H1 (cell line): Measurements from ENCODE around the gene PAX6. TPM values are rescaled to one million over a fixed set of nuclear protein-coding genes. Genes with fewer than 3 reads are reported as not detected.

Experiments
- CTCF ChIA-PET: fragments of 300-600 bp; sonication (Branson Sonifier 250); formaldehyde crosslinking; loops from one replicate; lab custom pipeline; 2021; ENCODE audit not compliant: partially characterized antibody; lab: Charles Lee
- POLR2A ChIA-PET: fragments of 300-600 bp; sonication (Branson Sonifier 250); formaldehyde crosslinking; loops from one replicate; lab custom pipeline; 2021; ENCODE audit warnings: inconsistent platforms; ENCODE audit not compliant: partially characterized antibody; lab: Charles Lee
- DNase-seq, 2 experiments: peaks; one replicate each; pipeline versions ENCODE4 v3.0.0 to v3.0.0-alpha.2; 2010 to 2022; ENCODE audit warnings: low spot score in 2 of 2, low read depth in 1 of 2, mixed read lengths in 1 of 2
- FAIRE-seq: peaks from 2 replicates; lab custom pipeline; 2011; peaks lifted over from hg19 to GRCh38; lab: Jason Lieb, UNC
- H2AFZ ChIP-seq: 2 replicates; pipeline ENCODE4 v1.8.1; 2012; ENCODE audit warnings: low read length, inconsistent platforms
- H2AK5ac ChIP-seq: 2 replicates; pipeline ENCODE4 v1.6.1; 2013; ENCODE audit warnings: low read depth, low read length
- H2BK120ac ChIP-seq: replicated peaks from 2 replicates; pipeline ENCODE3; 2013; ENCODE audit warnings: low read depth, low read length, inconsistent platforms
- H2BK12ac ChIP-seq: 2 replicates; pipeline ENCODE4 v1.6.1; 2013; ENCODE audit warnings: low read depth, low read length
- H2BK15ac ChIP-seq: 2 replicates; pipeline ENCODE4 v1.6.1; 2013; ENCODE audit warnings: low read length
- H2BK20ac ChIP-seq: 2 replicates; pipeline ENCODE4 v1.6.1; 2013; ENCODE audit warnings: low read length
- H2BK5ac ChIP-seq: 2 replicates; pipeline ENCODE4 v1.6.1; 2013; ENCODE audit warnings: low read depth, low read length
- H3K14ac ChIP-seq: 2 replicates; pipeline ENCODE4 v1.6.1; 2013; ENCODE audit warnings: inconsistent platforms; ENCODE audit not compliant: insufficient read length
- H3K18ac ChIP-seq: 2 replicates; pipeline ENCODE4 v1.6.1; 2013; ENCODE audit warnings: low read length; ENCODE audit errors: extremely low read depth
- H3K23ac ChIP-seq: 2 replicates; pipeline ENCODE4 v1.6.1; 2013; ENCODE audit warnings: inconsistent platforms; ENCODE audit not compliant: insufficient read length
- H3K23me2 ChIP-seq: 2 replicates; pipeline ENCODE4 v1.6.1; 2013; ENCODE audit warnings: low read depth, low read length
- H3K27ac ChIP-seq: 2 replicates; pipeline ENCODE4 v1.6.1; 2011; ENCODE audit warnings: low read depth, low read length, inconsistent platforms
- H3K27me3 ChIP-seq, 4 experiments: replicated peaks in 1 of 4; 1 replicate in 1 of 4; 2 replicates in 3 of 4; pipeline versions ENCODE4 v1.6.1 to v1.8.1; 2011 to 2013; ENCODE audit warnings: low read length in 3 of 4, mild to moderate bottlenecking in 3 of 4, inconsistent platforms in 2 of 4, mixed read lengths in 2 of 4, moderate library complexity in 1 of 4; ENCODE audit not compliant: control insufficient read depth in 3 of 4, insufficient read depth in 3 of 4; ENCODE audit errors: extremely low read depth in 1 of 4
- H3K36me3 ChIP-seq, 4 experiments: 2 replicates each; pipeline versions ENCODE4 v1.6.1 to v1.8.1; 2011 to 2013; ENCODE audit warnings: mild to moderate bottlenecking in 4 of 4, low read length in 3 of 4, moderate library complexity in 2 of 4, control low read depth in 1 of 4, inconsistent platforms in 1 of 4; ENCODE audit not compliant: insufficient read depth in 4 of 4, control insufficient read depth in 2 of 4
- H3K4ac ChIP-seq: replicated peaks from 2 replicates; pipeline ENCODE3; 2013; ENCODE audit warnings: low read length, low read depth, mixed read lengths, inconsistent platforms; ENCODE audit not compliant: insufficient read length
- H3K4me1 ChIP-seq, 4 experiments: replicated peaks in 1 of 4; 1 replicate in 1 of 4; 2 replicates in 3 of 4; pipeline versions ENCODE4 v1.6.1 to v1.8.1; 2011 to 2013; ENCODE audit warnings: low read length in 3 of 4, inconsistent platforms in 2 of 4, mixed read lengths in 1 of 4; ENCODE audit not compliant: insufficient read depth in 4 of 4, control insufficient read depth in 3 of 4
- H3K4me2 ChIP-seq, 2 experiments: 2 replicates each; pipeline versions ENCODE4 v1.6.1 to v1.8.1; 2011 to 2013; ENCODE audit warnings: low read depth in 2 of 2, low read length in 2 of 2, control low read depth in 1 of 2, inconsistent platforms in 1 of 2, mild to moderate bottlenecking in 1 of 2; ENCODE audit not compliant: insufficient read depth in 1 of 2
- H3K4me3 ChIP-seq, 4 experiments: fragments of 200-600, 300-600 bp in 1 of 4; sonication (generic), shearing (Covaris generic), sonication (Bioruptor Twin) in 1 of 4; 2 replicates each; pipeline versions ENCODE4 v1.5.1 to v1.8.1; 2011 to 2016; ENCODE audit warnings: low read length in 4 of 4, low read depth in 3 of 4, control low read depth in 2 of 4, inconsistent platforms in 2 of 4, mild to moderate bottlenecking in 2 of 4, mixed read lengths in 1 of 4, moderate library complexity in 1 of 4; ENCODE audit not compliant: insufficient read depth in 2 of 4; ENCODE audit errors: extremely low read depth in 1 of 4
- H3K56ac ChIP-seq: replicated peaks from 2 replicates; pipeline ENCODE3; 2013; ENCODE audit warnings: low read depth, mild to moderate bottlenecking, mixed read lengths, low read length, inconsistent platforms; ENCODE audit not compliant: insufficient read length
- H3K79me1 ChIP-seq: 2 replicates; pipeline ENCODE4 v1.6.1; 2013; ENCODE audit warnings: low read depth, low read length, control low read depth
- H3K79me2 ChIP-seq, 2 experiments: 2 replicates each; pipeline versions ENCODE4 v1.6.1 to v1.8.1; 2012 to 2013; ENCODE audit warnings: low read length in 2 of 2, mild to moderate bottlenecking in 2 of 2, inconsistent platforms in 1 of 2; ENCODE audit not compliant: insufficient read depth in 2 of 2, control insufficient read depth in 1 of 2
- H3K9ac ChIP-seq, 4 experiments: replicated peaks in 1 of 4; 1 replicate in 1 of 4; 2 replicates in 3 of 4; pipeline versions ENCODE4 v1.6.1 to v1.8.1; 2011 to 2013; ENCODE audit warnings: low read depth in 3 of 4, low read length in 3 of 4, control low read depth in 2 of 4, mild to moderate bottlenecking in 2 of 4, moderate library complexity in 2 of 4, inconsistent platforms in 1 of 4; ENCODE audit errors: extremely low read depth in 1 of 4
- H3K9me3 ChIP-seq, 2 experiments: 2 replicates each; pipeline versions ENCODE4 v1.6.1 to v1.8.1; 2012 to 2013; ENCODE audit warnings: mild to moderate bottlenecking in 2 of 2, moderate library complexity in 2 of 2, control low read depth in 1 of 2, inconsistent platforms in 1 of 2, low read depth in 1 of 2, low read length in 1 of 2, mixed read lengths in 1 of 2; ENCODE audit not compliant: insufficient read depth in 2 of 2
- H4K20me1 ChIP-seq, 2 experiments: replicated peaks in 1 of 2; 2 replicates each; pipeline versions ENCODE3 to v1.8.1; 2011 to 2013; ENCODE audit warnings: inconsistent platforms in 2 of 2, low read length in 2 of 2, mild to moderate bottlenecking in 1 of 2; ENCODE audit not compliant: insufficient read depth in 2 of 2, control insufficient read depth in 1 of 2
- H4K5ac ChIP-seq: 2 replicates; pipeline ENCODE4 v1.6.1; 2013; ENCODE audit warnings: low read length, low read depth, mixed read lengths, inconsistent platforms; ENCODE audit not compliant: insufficient read length
- H4K8ac ChIP-seq: 2 replicates; pipeline ENCODE4 v1.8.0; 2013; ENCODE audit warnings: mild to moderate bottlenecking, moderate library complexity, low read length, inconsistent platforms; ENCODE audit not compliant: insufficient read depth; ENCODE audit errors: extremely low read depth
- H4K91ac ChIP-seq: replicated peaks from 2 replicates; pipeline ENCODE3; 2013; ENCODE audit warnings: low read length, mixed read lengths, inconsistent platforms; ENCODE audit not compliant: insufficient read length
- CBX5 ChIP-seq: fragments of 300-800, 300-1000 bp; sonication (generic); IDR thresholded peaks from 2 replicates; pipeline ENCODE4 v1.7.1; 2016; ENCODE audit warnings: antibody characterized with exemption, low read length, low read depth
- CEBPB ChIP-seq: IDR thresholded peaks from 2 replicates; pipeline ENCODE4 v1.6.1; 2012; ENCODE audit warnings: low read depth, low read length
- KDM4A ChIP-seq: IDR thresholded peaks from one replicate; pipeline ENCODE4 v1.7.1; 2012; ENCODE audit warnings: low read depth, mild to moderate bottlenecking, moderate library complexity, low read length, inconsistent platforms; ENCODE audit not compliant: severe bottlenecking
- MAFK ChIP-seq: IDR thresholded peaks from 2 replicates; pipeline ENCODE4 v1.6.1; 2012; ENCODE audit warnings: low read depth, mild to moderate bottlenecking, improper control_type of control experiment, low read length
- RNF2 ChIP-seq: fragments of 200-900, 300-1000 bp; sonication (generic); IDR thresholded peaks from 2 replicates; pipeline ENCODE4 v1.7.1; 2016; ENCODE audit warnings: borderline replicate concordance, low read depth, mild to moderate bottlenecking, antibody characterized with exemption, low read length; ENCODE audit not compliant: poor library complexity, severe bottlenecking; ENCODE audit errors: missing control alignments
- SP1 ChIP-seq: IDR thresholded peaks from 2 replicates; pipeline ENCODE4 v1.6.1; 2011; ENCODE audit warnings: low read depth, low read length
- SRF ChIP-seq: IDR thresholded peaks from 2 replicates; pipeline ENCODE4 v1.6.1; 2011; ENCODE audit warnings: mild to moderate bottlenecking, low read depth, low read length, moderate library complexity
- TAF7 ChIP-seq: optimal IDR thresholded peaks from 2 replicates; pipeline ENCODE3; 2011; ENCODE audit warnings: low read depth, mild to moderate bottlenecking, inconsistent platforms, low read length, moderate library complexity, borderline replicate concordance
- ZNF274 ChIP-seq: IDR thresholded peaks from 2 replicates; pipeline ENCODE4 v1.7.0; 2012; ENCODE audit warnings: low read length, borderline replicate concordance; ENCODE audit errors: extremely low read depth
- WGBS, 2 experiments: shearing (Covaris generic) in 1 of 2; methylation state at CpG; one replicate each; pipeline versions ENCODE4 v1.1.6 to v1.1.7; 2013 to 2015; ENCODE audit warnings: low lambda C conversion rate in 2 of 2, mixed read lengths in 2 of 2, inconsistent platforms in 1 of 2, low coverage in 1 of 2, missing lambda C conversion rate in 1 of 2; ENCODE audit not compliant: insufficient replicate concordance in 2 of 2, insufficient coverage in 1 of 2, insufficient read length in 1 of 2; ENCODE audit errors: extremely low coverage in 1 of 2, missing lambda C conversion rate in 1 of 2; 5-methylcytosine and 5-hydroxymethylcytosine counted together
- polyA plus RNA-seq, 7 experiments: library from polyadenylated mRNA; depleted of rRNA in 3 of 7; stranded (reverse) in 5 of 7; unstranded in 2 of 7; fragments of >200 nt in 5 of 7; fragments of 200-250 nt in 2 of 7; gene quantifications; 1 replicate in 5 of 7; 2 replicates in 1 of 7; 4 replicates in 1 of 7; pipeline versions ENCODE4 v1.2.1 to v1.2.3, GENCODE V29; 2011 to 2013; ENCODE audit warnings: missing spikeins in 2 of 7, mixed read lengths in 2 of 7
- total RNA-seq: library from RNA; stranded (reverse); fragmentation: NEBNext Ultra II Directional; extraction: Animal tissue kit (Norgen Biotek cat#: 25700); gene quantifications from 2 replicates; pipeline ENCODE4 v1.2.1, GENCODE V29; 2021
- TF ChIP-seq, protein P1 (sequence below): IDR thresholded peaks from 2 replicates; pipeline ENCODE4 v1.6.1; 2012; ENCODE audit warnings: inconsistent platforms

Gene PAX6
- total and polyA plus RNA-seq, 2 of the 8 experiments (the other 6 are each of a cell fraction or from before 2014, with no cell fraction given), result 0.30 to 0.65 TPM

DNA sequence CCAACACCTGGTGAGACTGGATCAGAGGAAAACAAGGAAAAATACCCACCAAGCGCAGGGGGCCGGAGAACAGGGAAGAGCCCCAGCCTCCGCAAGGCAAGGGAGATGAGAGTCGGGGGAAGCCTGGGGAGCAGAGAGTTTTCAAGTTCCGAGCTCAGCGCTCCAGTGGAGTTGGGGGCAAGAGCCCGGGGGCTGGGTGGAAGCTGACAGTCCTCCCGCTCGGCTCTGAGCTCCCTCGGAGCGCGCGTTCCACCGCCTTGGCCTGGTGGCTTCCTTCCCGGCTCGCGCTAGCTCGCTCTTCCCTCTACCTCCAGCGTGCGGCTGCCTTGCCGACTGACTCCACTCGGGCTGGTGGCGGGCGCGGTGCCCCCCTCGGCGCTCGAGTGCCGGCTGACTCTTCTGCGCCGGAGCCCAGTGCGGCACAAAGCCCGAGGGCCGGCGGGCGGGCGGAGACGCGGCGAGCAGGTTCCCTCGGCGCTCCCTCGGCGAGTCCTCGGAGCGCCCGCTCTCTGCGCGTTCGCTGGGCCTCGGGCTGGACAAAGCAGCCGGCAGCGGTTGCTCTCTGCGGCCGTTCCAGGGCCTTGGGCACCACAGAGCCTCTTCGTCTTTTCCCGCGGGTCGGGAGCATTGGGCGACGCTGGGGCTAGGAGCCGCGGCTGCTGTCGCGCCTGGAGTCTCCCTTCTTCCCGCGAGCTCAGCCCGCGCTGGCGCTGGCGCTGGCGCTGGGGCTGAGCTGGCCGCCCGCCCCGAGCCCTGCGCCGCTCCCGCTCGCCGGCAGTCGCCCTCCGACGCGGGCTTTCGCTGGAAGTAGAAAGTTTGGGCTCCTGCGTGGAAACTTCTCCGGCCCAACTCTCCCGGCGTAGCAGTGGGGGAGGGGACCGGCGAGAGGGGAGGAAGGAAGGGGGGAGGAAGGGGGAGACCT lies 1.0 kb downstream of the PAX6 start:
- Histone ChIP-seq H4K91ac (no peak overlapping the region), H3K4me1 (peaks cover 22 to 51% (median 41%) of the 10 kb centered on the region in 4 experiments), H2BK120ac (no peak overlapping the region), H2AK5ac (no peak overlapping the region), H3K27me3 (peaks cover 85 to 99% (median 96%) of the 10 kb centered on the region in 4 experiments), H2BK15ac (no peak overlapping the region), H3K36me3 (no peaks in the 10 kb centered on the region), H3K18ac (no peak overlapping the region; the same call in 1 of the 2 replicates), H2BK20ac (no peak overlapping the region), H3K9ac (no peak overlapping the region), H3K23ac (no peak overlapping the region), H3K4ac (no peak overlapping the region), H3K4me2 (peak overlapping the region; percentile 74 to 91), H2BK12ac (no peak overlapping the region; the same call in 1 of the 2 replicates), H2AFZ (0 out of 2 replicates have a peak overlapping the region, but pooled peaks have one; percentile 2), H3K14ac (no peak overlapping the region), H2BK5ac (no peak overlapping the region), H3K79me2 (no peaks in the 10 kb centered on the region), H3K4me3 (peak overlapping the region; percentile 36 to 62 (median 42)), H3K79me1 (no peaks in the 10 kb centered on the region), H3K9me3 (no peaks in the 10 kb centered on the region), H4K5ac (no peak overlapping the region), H3K27ac (no peak overlapping the region), H4K20me1 (peaks cover 2 to 8% of the 10 kb centered on the region in 2 experiments), H3K56ac (no peak overlapping the region), H4K8ac (no peak overlapping the region), H3K23me2 (peaks cover 5% of the 10 kb centered on the region; the same call in 1 of the 2 replicates)
- CTCF ChIA-PET, result interaction anchor here (0.7 to 7.2 kb wide), 7 partner anchors 10 to 304 kb away, joined by 3 to 88 read pairs (median 7); no protein-coding TSS in a partner anchor
- POLR2A ChIA-PET, result interaction anchor here (1.0 to 3.4 kb wide), 3 partner anchors 9 to 12 kb away, joined by 3 to 16 read pairs (median 11); no protein-coding TSS in a partner anchor
- no peak for FAIRE-seq
- WGBS, 2 experiments, result 1% methylated on average over 69 of the region's 91 CpGs; no CpG with 5 or more reads in 1 of the 2 experiments
- DNase-seq, result peak in 1 of 2 experiments; percentile 78
- TF ChIP-seq TAF7 (no peak), SRF (no peak), SP1 (0 out of 2 replicates have a peak, but pooled peaks have one; percentile 52), CEBPB (no peak), CBX5 (no peak), KDM4A (peak; percentile 57), ZNF274 (no peak), RNF2 (peak; percentile 96), MAFK (no peak)
- TF ChIP-seq, protein P1, sequence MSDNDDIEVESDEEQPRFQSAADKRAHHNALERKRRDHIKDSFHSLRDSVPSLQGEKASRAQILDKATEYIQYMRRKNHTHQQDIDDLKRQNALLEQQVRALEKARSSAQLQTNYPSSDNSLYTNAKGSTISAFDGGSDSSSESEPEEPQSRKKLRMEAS, result no peak; the same call in 1 of the 2 replicates
